Activated T-cell treated with anti-CD3 and anti-CD28 coated beads, Interleukin-2, amount 50 U/mL, for 72 hours (primary cell): ENCODE results near the gene PPM1A. TPM values are rescaled to one million over a fixed set of nuclear protein-coding genes. Genes with fewer than 3 reads are reported as not detected.
A peak's percentile ranks its signal among the peaks of the same experiment; 100 is the strongest.

Experiments
- ATAC-seq, 2 donors: fragments of 150-1000 bp; cut with Tn5 transposase; replicated peaks in 1 of 2; 2 replicates each; pipeline ENCODE4 v1.10.0; 2021; ENCODE audit warnings: moderate library complexity in 2 of 2, mild to moderate bottlenecking in 1 of 2
- DNase-seq, 2 donors: peaks; one replicate each; pipeline ENCODE4 v3.0.0; 2021 to 2022; ENCODE audit warnings: mixed read lengths in 1 of 2
- H3K27ac Mint-ChIP-seq: one replicate; pipeline ENCODE4 v1.8.0; 2022; ENCODE audit warnings: mild to moderate bottlenecking, moderate library complexity, mixed read lengths
- H3K27me3 Mint-ChIP-seq: one replicate; pipeline ENCODE4 v1.8.0; 2022; ENCODE audit warnings: low read depth, mixed read lengths
- H3K36me3 Mint-ChIP-seq, 2 donors: one replicate each; pipeline ENCODE4 v1.8.0; 2022; ENCODE audit warnings: mixed read lengths in 2 of 2, mild to moderate bottlenecking in 1 of 2; ENCODE audit not compliant: insufficient read depth in 2 of 2
- H3K4me1 Mint-ChIP-seq: one replicate; pipeline ENCODE4 v1.8.0; 2022; ENCODE audit warnings: low read depth, mixed read lengths
- H3K4me3 Mint-ChIP-seq, 2 donors: one replicate each; pipeline ENCODE4 v1.8.0; 2022; ENCODE audit warnings: mild to moderate bottlenecking in 2 of 2, mixed read lengths in 2 of 2, moderate library complexity in 2 of 2
- H3K9me3 Mint-ChIP-seq, 2 donors: one replicate each; pipeline ENCODE4 v1.8.0; 2022; ENCODE audit warnings: mixed read lengths in 2 of 2
- total RNA-seq, 2 donors: library from RNA; stranded (reverse); gene quantifications; one replicate each; pipeline ENCODE4 v1.2.3, GENCODE V29; 2022

PPM1A gene
- total RNA-seq, 2 donors from 2014 or later = 57.3 to 62.9 TPM

GRCh38 chr14:60324837-60325236, 75.8 kb downstream of the PPM1A start:
- Mint-ChIP-seq H3K4me3 (no peak overlapping the region), H3K4me1 (peaks cover 16% of the 10 kb centered on the region), H3K9me3 (no peaks in the 10 kb centered on the region), H3K36me3 (no peaks in the 10 kb centered on the region), H3K27me3 (peaks cover 11% of the 10 kb centered on the region), H3K27ac (peak overlapping the region; percentile 8)
- no peak for ATAC-seq
- no peak for DNase-seq

DNA sequence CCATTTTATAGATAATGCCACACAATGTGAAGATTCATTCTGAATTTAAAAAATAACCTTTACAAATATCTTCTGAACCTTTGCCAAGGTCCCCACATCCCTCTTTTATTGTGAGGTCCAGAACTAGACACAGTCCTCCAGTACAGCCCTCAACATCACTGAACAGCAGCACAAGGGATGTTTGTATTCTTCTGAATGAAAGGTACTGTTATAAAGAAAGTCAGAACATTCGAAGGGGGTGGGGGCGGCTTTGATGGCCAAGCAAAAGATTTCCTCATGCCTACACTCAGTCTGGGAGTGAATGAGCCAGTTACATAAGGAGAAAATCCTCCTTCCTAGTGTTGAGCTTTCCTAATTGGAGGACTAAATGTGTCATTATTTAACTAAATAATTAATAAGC, 77.3 kb downstream of the PPM1A start:
- Mint-ChIP-seq H3K27ac (no peak overlapping the region), H3K9me3 (no peaks in the 10 kb centered on the region), H3K36me3 (no peaks in the 10 kb centered on the region), H3K4me1 (peaks cover 23% of the 10 kb centered on the region), H3K27me3 (peaks cover 11% of the 10 kb centered on the region), H3K4me3 (no peak overlapping the region)
- DNase-seq (no peak), ATAC-seq (no peak)

- Mint-ChIP-seq H3K4me3 (peak overlapping the region; percentile 87 to 90), H3K27ac (no peak overlapping the region), H3K4me1 (peaks cover 37% of the 10 kb centered on the region), H3K36me3 (no peaks in the 10 kb centered on the region), H3K9me3 (no peaks in the 10 kb centered on the region), H3K27me3 (peaks cover 11% of the 10 kb centered on the region)
- ATAC-seq (peak; percentile 46 to 47), DNase-seq (peak; percentile 49 to 52)
These were observed 78.7 kb downstream of the PPM1A start for GRCh38 chr14:60327447-60328331.

DNA sequence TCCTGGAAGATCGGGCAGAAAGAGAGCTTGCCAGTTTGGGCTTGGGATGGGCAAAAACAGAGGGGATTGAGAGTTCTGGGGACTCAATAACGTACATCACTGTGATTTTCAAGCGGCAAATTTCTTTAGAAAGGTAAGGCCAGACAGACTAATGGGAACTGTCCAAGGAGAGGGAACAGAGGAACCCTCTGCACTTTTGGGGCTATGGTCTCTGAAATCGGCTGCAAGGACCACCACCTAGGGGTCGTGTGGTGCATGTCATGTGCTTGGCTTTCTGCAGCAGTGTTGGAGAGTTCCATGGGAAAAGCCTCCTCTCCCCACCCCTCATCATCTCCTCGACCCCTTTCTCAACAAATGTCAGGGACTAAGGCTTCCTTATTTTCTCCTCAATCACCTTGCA, 79.6 kb downstream of the PPM1A start:
- peaks cover 40% of the 10 kb centered on the region for H3K4me1 Mint-ChIP-seq
- no peak for DNase-seq
- H3K36me3 Mint-ChIP-seq = no peaks in the 10 kb centered on the region
- peak overlapping the region; percentile 26 to 52 for H3K4me3 Mint-ChIP-seq
- peaks cover 18% of the 10 kb centered on the region for H3K27me3 Mint-ChIP-seq
- no peak overlapping the region for H3K27ac Mint-ChIP-seq
- no peaks in the 10 kb centered on the region for H3K9me3 Mint-ChIP-seq
- no peak for ATAC-seq

DNA sequence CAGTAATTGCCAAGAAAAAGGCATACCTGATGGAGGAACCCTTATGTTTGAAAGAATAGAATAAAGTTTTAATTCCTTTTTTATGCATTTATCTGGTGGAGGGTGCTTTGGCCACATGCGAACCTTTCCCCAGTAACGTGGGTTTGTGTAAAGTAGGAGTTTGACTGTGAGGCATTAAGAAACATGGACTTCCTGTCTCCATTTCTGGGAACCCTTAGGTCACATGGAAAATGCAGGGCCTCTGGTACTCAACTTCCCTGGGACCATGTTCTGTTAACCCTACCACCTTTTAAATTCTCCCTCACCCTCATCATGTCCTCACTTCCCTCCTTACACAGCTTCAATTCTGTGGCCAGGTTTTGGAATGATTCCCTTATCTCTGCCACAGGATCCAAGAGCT, 80.3 kb downstream of the PPM1A start:
- no peaks in the 10 kb centered on the region for H3K9me3 Mint-ChIP-seq
- H3K4me1 Mint-ChIP-seq = peaks cover 40% of the 10 kb centered on the region
- DNase-seq (no peak), ATAC-seq (no peak)
- no peaks in the 10 kb centered on the region for H3K36me3 Mint-ChIP-seq
- no peak overlapping the region for H3K27ac Mint-ChIP-seq
- peaks cover 24% of the 10 kb centered on the region for H3K27me3 Mint-ChIP-seq
- H3K4me3 Mint-ChIP-seq = no peak overlapping the region

DNA sequence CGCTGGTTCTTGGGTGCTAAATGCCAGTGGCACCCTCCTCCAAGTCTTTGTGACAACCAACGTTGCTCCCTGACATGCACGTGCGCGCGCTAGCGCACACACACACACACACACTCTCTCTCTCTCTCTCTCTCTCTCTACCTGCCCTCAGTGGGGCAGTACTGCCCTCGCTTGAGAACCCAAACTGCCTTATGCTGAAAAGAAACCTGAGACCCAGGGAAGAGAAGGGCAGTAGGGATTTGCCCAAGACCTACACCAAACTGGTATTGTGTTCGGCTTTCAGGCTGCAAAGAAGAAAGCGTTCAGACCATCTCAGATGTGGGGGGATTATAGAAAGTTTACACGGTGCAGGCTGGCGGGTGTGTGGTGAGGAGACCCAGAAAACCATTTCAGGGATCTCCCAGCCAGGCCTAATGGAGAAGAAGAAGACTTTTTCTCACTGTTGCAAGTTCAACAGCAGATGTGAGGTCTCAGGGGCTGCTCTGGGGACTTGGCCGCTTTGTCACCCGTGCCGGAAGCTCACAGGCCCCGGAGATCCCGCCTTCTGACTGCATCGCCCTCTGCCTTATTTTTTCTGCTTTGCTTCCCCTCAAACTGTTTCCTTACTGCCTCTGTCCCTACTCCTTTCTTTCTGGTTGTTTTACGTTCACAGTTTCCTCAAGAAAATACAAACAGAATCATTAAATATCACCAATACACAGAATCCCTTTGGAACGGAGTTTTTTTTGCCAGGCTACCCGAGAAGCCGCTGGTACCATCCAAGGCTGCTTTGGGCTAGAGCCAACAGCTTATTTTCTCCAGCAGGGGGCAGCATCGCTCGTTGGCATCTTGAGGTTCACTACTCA, 82.4 kb downstream of the PPM1A start:
- DNase-seq = peak; percentile 81 to 83
- ATAC-seq = peak; percentile 80 to 85
- H3K27me3 Mint-ChIP-seq = peaks cover 25% of the 10 kb centered on the region
- H3K4me1 Mint-ChIP-seq = peaks cover 40% of the 10 kb centered on the region
- no peaks in the 10 kb centered on the region for H3K36me3 Mint-ChIP-seq
- H3K4me3 Mint-ChIP-seq = peak overlapping the region; percentile 88 to 100
- H3K9me3 Mint-ChIP-seq = peaks cover 0 to under 1% of the 10 kb centered on the region in 2 donors
- H3K27ac Mint-ChIP-seq = peak overlapping the region; percentile 98

DNA sequence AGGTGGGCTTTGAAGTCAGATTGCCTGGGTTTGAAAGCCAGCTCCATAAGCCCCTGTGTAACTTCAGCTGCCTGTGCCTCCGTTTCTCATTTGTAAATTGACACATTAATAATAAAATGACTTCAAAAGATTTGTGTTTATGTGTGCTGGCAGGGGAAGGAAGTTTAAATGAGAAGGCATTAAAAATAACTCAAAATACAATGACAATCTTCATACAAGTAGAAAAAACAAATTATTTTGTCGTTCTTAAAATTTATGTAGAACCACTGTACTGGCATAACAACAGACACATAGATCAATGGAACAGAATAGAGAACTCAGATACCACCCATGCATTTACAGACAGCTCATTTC, 83.0 kb downstream of the PPM1A start:
- ATAC-seq (peak in 1 of 2 donors; percentile 21), DNase-seq (no peak)
- Mint-ChIP-seq H3K27ac (peak overlapping the region; percentile 98), H3K4me1 (peaks cover 38% of the 10 kb centered on the region), H3K36me3 (no peaks in the 10 kb centered on the region), H3K9me3 (peaks cover 0 to 3% of the 10 kb centered on the region in 2 donors), H3K27me3 (peaks cover 26% of the 10 kb centered on the region), H3K4me3 (peak overlapping the region; percentile 88 to 100)

GRCh38 chr14:60332869-60333268, 83.8 kb downstream of the PPM1A start:
- H3K27ac Mint-ChIP-seq = peak overlapping the region; percentile 77
- peak overlapping the region; percentile 88 to 100 for H3K4me3 Mint-ChIP-seq
- DNase-seq (no peak), ATAC-seq (no peak)
- H3K9me3 Mint-ChIP-seq = peaks cover 0 to 3% of the 10 kb centered on the region in 2 donors
- no peaks in the 10 kb centered on the region for H3K36me3 Mint-ChIP-seq
- peaks cover 35% of the 10 kb centered on the region for H3K27me3 Mint-ChIP-seq
- H3K4me1 Mint-ChIP-seq = peaks cover 31% of the 10 kb centered on the region

DNA sequence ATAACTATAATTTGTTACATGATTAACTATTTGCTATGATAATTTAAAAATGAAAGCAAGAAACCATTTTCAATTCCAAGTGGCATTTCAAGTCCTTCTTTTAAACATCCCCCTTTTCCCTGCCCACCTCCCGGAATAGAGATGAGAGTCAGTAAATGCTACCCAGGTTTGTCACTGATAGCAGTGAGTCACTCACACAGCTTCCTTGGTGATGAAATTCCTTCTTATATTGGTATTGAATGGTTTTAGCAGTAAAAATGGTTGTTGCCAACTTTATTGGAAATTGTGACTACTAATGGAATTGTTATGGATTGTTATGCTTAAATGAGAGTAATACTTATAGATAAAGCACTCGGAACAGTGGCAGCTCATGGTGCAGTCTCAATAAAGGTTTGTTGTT, 90.5 kb downstream of the PPM1A start:
- DNase-seq (no peak), ATAC-seq (no peak)
- Mint-ChIP-seq H3K4me1 (no peaks in the 10 kb centered on the region), H3K4me3 (no peak overlapping the region), H3K36me3 (no peaks in the 10 kb centered on the region), H3K27me3 (peaks cover 22% of the 10 kb centered on the region), H3K27ac (no peak overlapping the region), H3K9me3 (peaks cover 0 to 3% of the 10 kb centered on the region in 2 donors)

DNA sequence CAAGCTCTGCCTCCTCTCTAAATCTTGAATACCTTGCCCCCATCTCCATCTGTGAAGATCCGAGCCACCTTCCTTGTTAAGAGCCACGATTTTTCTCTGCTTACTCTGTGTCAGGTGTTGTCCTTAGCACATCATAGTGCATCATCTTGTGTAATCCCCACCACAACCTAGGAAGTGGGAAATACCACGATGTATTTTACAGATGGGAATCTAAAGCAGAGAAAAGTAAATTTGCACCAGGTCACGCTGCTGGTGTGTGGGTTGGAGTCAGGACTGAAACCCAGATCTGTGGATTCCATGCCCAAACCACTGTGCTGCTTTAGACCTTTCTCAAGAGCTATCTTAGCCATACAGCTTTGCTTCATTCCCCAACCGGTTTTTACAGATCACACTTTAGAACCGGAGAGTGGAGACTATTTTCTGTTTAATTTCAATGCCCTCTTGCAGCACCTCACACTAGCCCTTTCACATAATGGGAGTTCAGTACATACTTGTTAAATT, 94.6 kb downstream of the PPM1A start:
- no peak for DNase-seq
- H3K27ac Mint-ChIP-seq = no peak overlapping the region
- H3K4me1 Mint-ChIP-seq = no peaks in the 10 kb centered on the region

GRCh38 chr14:60344751-60345150, 95.7 kb downstream of the PPM1A start:
- no peak for DNase-seq
- Mint-ChIP-seq H3K4me1 (no peaks in the 10 kb centered on the region), H3K27me3 (no peaks in the 10 kb centered on the region), H3K9me3 (no peaks in the 10 kb centered on the region), H3K4me3 (no peak overlapping the region), H3K27ac (no peak overlapping the region), H3K36me3 (no peaks in the 10 kb centered on the region)
- no peak for ATAC-seq

More for the DNA sequence above, 94.6 kb downstream of the PPM1A start:
- no peak for ATAC-seq
- no peak overlapping the region for H3K4me3 Mint-ChIP-seq
- no peaks in the 10 kb centered on the region for H3K27me3 Mint-ChIP-seq
- H3K36me3 Mint-ChIP-seq = no peaks in the 10 kb centered on the region
- no peaks in the 10 kb centered on the region for H3K9me3 Mint-ChIP-seq

GRCh38 chr14:60346706-60347105, 97.7 kb downstream of the PPM1A start:
- DNase-seq (no peak), ATAC-seq (no peak)
- no peaks in the 10 kb centered on the region for H3K4me1 Mint-ChIP-seq
- H3K4me3 Mint-ChIP-seq = no peak overlapping the region
- peaks cover 6% of the 10 kb centered on the region for H3K27me3 Mint-ChIP-seq
- no peak overlapping the region for H3K27ac Mint-ChIP-seq
- no peaks in the 10 kb centered on the region for H3K36me3 Mint-ChIP-seq
- no peaks in the 10 kb centered on the region for H3K9me3 Mint-ChIP-seq

- peaks cover 6% of the 10 kb centered on the region for H3K27me3 Mint-ChIP-seq
- H3K4me1 Mint-ChIP-seq = no peaks in the 10 kb centered on the region
- DNase-seq (no peak), ATAC-seq (no peak)
- H3K4me3 Mint-ChIP-seq = no peak overlapping the region
- no peaks in the 10 kb centered on the region for H3K36me3 Mint-ChIP-seq
- H3K27ac Mint-ChIP-seq = no peak overlapping the region
- H3K9me3 Mint-ChIP-seq = no peaks in the 10 kb centered on the region
These were observed 99.2 kb downstream of the PPM1A start for GRCh38 chr14:60348211-60348610.
